Activated naive CD4-positive, alpha-beta T cell treated with anti-CD3 and anti-CD28 coated beads, Interleukin-2, amount 10 ng/mL, durations not matched to agents 7 days and 5 days (primary cell): ENCODE data around the gene PXDC1.
A peak's percentile ranks its signal among the peaks of the same experiment; 100 is the strongest.

Experiments
- CTCF ChIA-PET: fragments of 350-600 bp; sonication (Branson Sonifier 250); formaldehyde crosslinking; loops from one replicate; lab custom pipeline; 2021; ENCODE audit warnings: antibody characterized with exemption; lab: Charles Lee
- DNase-seq: peaks from one replicate; pipeline ENCODE4 v3.0.0-alpha.2; 2020
- H3K27ac Mint-ChIP-seq: one replicate; pipeline ENCODE4 v1.8.0; 2021; ENCODE audit warnings: mild to moderate bottlenecking, moderate library complexity, mixed read lengths
- H3K27me3 Mint-ChIP-seq: one replicate; pipeline ENCODE4 v1.8.0; 2021; ENCODE audit warnings: mild to moderate bottlenecking, mixed read lengths
- H3K36me3 Mint-ChIP-seq: one replicate; pipeline ENCODE4 v1.8.0; 2021; ENCODE audit warnings: mixed read lengths
- H3K4me1 Mint-ChIP-seq: one replicate; pipeline ENCODE4 v1.8.0; 2021; ENCODE audit warnings: mixed read lengths
- H3K4me3 Mint-ChIP-seq: one replicate; pipeline ENCODE4 v1.8.0; 2021; ENCODE audit warnings: mild to moderate bottlenecking, moderate library complexity, mixed read lengths
- H3K9me3 Mint-ChIP-seq: one replicate; pipeline ENCODE4 v1.8.0; 2021; ENCODE audit warnings: mixed read lengths

PXDC1 gene

DNA sequence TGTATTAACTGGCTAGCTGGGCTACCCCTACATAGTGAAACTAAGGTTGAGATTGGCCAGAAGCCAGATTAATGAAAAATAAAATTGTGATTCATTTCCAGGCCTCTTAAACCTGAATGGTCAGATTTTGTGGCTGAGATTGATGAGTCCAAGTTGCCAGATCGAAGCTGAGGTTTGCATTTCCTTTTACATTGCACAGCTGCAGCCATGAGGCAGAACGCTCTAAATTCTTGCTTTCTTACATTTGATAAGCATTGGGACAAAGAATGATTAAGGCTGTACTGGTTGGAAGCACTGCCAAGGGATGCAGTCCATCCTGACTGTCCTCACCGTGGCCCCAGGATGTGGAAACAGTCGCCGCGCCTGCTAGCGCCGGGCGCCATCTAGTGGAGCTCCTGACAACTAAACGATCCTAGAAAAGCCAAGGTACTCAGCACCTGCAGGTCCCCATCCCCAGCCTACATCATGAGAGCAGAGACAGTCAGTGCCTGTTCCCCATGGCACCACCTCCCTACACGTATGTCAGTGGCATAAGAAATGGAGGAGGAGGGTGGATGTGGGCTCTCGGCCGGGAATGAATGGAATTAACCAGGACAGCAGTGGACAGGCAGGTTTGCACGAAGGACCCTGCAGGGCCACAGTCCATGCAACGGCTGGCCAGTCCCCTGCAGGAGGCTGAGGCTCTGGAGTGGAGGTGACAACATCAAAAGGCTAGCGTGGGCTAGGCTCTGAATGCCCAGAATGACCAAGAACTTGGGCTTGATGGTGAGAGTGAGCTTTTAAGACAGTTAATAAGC lies 19.0 kb downstream of the PXDC1 start:
- H3K27ac Mint-ChIP-seq, result no peak overlapping the region
- H3K9me3 Mint-ChIP-seq, result peaks cover 3% of the 10 kb centered on the region
- peaks cover 31% of the 10 kb centered on the region for H3K27me3 Mint-ChIP-seq
- no peaks in the 10 kb centered on the region for H3K36me3 Mint-ChIP-seq
- CTCF ChIA-PET, result interaction anchor here (0.7 to 3.6 kb wide), 22 partner anchors 8 to 616 kb away, joined by 3 to 53 read pairs (median 4); no protein-coding TSS in a partner anchor
- H3K4me1 Mint-ChIP-seq, result no peaks in the 10 kb centered on the region
- DNase-seq, result peak; percentile 76
- no peak overlapping the region for H3K4me3 Mint-ChIP-seq

DNA sequence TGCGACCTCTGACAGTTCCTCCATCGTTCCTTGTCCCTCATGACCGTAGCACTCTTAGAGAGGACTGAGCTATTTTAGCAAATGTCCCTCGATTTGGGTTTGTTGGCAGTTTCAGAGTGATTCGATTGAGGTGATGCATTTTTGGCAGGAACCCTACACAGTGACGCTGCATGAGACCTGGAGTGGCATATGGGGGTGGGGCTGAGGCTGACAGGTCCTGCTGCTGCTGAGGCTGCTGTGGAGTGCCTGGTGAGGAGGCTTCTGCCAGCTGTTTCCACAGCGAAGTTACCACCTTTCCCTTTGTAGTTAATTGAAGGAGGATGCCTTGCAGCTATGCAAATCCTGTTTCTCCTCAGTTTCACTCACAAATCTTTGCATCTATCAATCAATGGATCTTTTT lies 19.8 kb downstream of the PXDC1 start:
- H3K27me3 Mint-ChIP-seq, result peaks cover 28% of the 10 kb centered on the region
- no peak for DNase-seq
- H3K4me1 Mint-ChIP-seq, result no peaks in the 10 kb centered on the region
- no peak overlapping the region for H3K27ac Mint-ChIP-seq
- H3K4me3 Mint-ChIP-seq, result no peak overlapping the region
- CTCF ChIA-PET, result interaction anchor here (0.6 to 3.6 kb wide), 19 partner anchors 9 to 480 kb away, joined by 3 to 53 read pairs (median 4); no protein-coding TSS in a partner anchor
- H3K9me3 Mint-ChIP-seq, result peaks cover 3% of the 10 kb centered on the region
- no peaks in the 10 kb centered on the region for H3K36me3 Mint-ChIP-seq

- H3K27me3 Mint-ChIP-seq, result peaks cover 24% of the 10 kb centered on the region
- H3K36me3 Mint-ChIP-seq, result no peaks in the 10 kb centered on the region
- H3K27ac Mint-ChIP-seq, result no peak overlapping the region
- H3K4me1 Mint-ChIP-seq, result no peaks in the 10 kb centered on the region
- no peak overlapping the region for H3K4me3 Mint-ChIP-seq
- H3K9me3 Mint-ChIP-seq, result peaks cover under 1% of the 10 kb centered on the region
- CTCF ChIA-PET, result interaction anchor here (0.6 kb wide), 1 partner anchor 412 kb away, joined by 3 read pairs; no protein-coding TSS in a partner anchor
- DNase-seq, result no peak
These were observed 21.7 kb downstream of the PXDC1 start for GRCh38 chr6:3729603-3730344.

DNA sequence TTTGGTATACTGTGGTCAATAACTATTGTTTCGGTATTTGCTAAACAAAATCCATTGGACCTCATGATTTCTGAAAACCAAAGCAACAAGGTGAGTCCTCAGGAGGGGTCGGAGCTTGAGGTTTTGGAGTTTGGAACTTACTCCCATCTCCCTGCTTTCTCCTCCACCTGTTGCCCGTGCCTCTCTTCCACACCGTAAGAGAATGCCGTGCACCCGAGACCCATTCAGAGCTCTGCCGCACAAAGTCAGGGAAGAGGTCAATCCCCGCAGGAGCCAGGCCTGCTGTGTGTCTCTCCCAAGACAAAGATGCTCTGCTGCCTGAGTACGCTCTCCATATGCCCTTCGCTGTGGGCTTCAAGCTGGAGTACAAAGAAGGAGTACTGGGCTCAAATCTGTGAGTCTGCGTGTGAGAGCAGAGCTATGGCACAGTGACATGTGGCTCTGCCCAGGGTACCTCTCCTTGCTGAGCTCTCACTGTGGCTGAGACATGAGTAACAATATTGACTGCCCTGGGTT lies 23.9 kb downstream of the PXDC1 start:
- H3K36me3 Mint-ChIP-seq, result no peaks in the 10 kb centered on the region
- no peaks in the 10 kb centered on the region for H3K4me1 Mint-ChIP-seq
- CTCF ChIA-PET, result no interaction called here
- H3K27me3 Mint-ChIP-seq, result peaks cover 18% of the 10 kb centered on the region
- no peak overlapping the region for H3K27ac Mint-ChIP-seq
- no peak overlapping the region for H3K4me3 Mint-ChIP-seq
- no peak for DNase-seq
- no peaks in the 10 kb centered on the region for H3K9me3 Mint-ChIP-seq

GRCh38 chr6:3727036-3727435 lies 24.5 kb downstream of the PXDC1 start:
- no peaks in the 10 kb centered on the region for H3K9me3 Mint-ChIP-seq
- H3K27me3 Mint-ChIP-seq, result peaks cover 11% of the 10 kb centered on the region
- no peak overlapping the region for H3K27ac Mint-ChIP-seq
- H3K4me3 Mint-ChIP-seq, result no peak overlapping the region
- H3K36me3 Mint-ChIP-seq, result no peaks in the 10 kb centered on the region
- CTCF ChIA-PET, result no interaction called here
- H3K4me1 Mint-ChIP-seq, result peaks cover 3% of the 10 kb centered on the region
- no peak for DNase-seq

- H3K4me3 Mint-ChIP-seq, result no peak overlapping the region
- CTCF ChIA-PET, result no interaction called here
- H3K36me3 Mint-ChIP-seq, result no peaks in the 10 kb centered on the region
- peaks cover 5% of the 10 kb centered on the region for H3K27me3 Mint-ChIP-seq
- H3K9me3 Mint-ChIP-seq, result no peaks in the 10 kb centered on the region
- peaks cover 4% of the 10 kb centered on the region for H3K4me1 Mint-ChIP-seq
- no peak overlapping the region for H3K27ac Mint-ChIP-seq
- no peak for DNase-seq
These were observed 25.1 kb downstream of the PXDC1 start for GRCh38 chr6:3726421-3726820.

DNA sequence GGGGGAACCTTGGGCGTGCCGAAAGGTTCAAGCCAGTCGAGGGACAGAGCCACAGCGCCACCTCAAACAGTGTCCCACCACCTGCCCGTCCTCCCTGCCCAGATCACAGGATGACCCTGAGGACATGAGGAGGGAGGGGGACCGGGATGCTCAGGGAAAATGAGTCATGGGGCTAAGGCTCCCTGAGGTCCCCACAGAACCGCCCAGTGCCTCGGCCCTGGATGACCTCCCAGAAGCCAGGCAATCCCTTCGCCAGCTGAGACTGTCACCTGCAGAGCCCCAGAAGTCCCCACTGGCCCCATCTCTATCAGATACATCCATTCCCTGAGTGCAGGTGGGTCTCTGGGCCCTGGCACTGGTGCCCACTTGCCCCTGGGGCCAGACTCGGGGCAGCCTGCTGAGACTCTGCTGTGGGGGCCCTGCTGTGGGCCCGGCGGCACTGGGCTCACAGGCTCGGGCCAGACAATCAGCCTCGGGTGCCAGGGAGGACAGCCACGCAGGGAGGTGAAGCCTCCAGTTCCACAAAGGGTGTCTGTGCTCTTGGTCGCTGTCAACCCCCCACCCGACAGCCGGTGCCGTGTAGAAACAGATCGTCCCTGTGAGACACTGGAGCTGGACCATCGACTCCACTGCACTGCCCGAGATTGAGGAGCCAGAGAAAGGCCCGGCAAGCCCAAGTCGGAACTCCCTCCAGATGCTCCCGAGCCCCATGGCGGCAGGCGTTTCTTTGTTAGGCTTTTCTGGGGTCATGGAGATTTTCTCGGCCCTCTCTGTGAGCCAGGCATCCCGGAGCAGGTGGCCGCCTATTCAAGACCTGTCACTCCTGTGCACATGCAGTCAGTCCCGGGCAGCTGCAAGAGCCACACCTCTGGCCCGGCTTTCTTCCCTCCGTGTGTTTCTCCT lies 26.1 kb downstream of the PXDC1 start:
- no peak for DNase-seq
- Mint-ChIP-seq H3K27me3 (peaks cover 4% of the 10 kb centered on the region), H3K9me3 (no peaks in the 10 kb centered on the region), H3K4me1 (peaks cover 4% of the 10 kb centered on the region), H3K36me3 (no peaks in the 10 kb centered on the region), H3K4me3 (no peak overlapping the region), H3K27ac (no peak overlapping the region)
- CTCF ChIA-PET, result no interaction called here

DNA sequence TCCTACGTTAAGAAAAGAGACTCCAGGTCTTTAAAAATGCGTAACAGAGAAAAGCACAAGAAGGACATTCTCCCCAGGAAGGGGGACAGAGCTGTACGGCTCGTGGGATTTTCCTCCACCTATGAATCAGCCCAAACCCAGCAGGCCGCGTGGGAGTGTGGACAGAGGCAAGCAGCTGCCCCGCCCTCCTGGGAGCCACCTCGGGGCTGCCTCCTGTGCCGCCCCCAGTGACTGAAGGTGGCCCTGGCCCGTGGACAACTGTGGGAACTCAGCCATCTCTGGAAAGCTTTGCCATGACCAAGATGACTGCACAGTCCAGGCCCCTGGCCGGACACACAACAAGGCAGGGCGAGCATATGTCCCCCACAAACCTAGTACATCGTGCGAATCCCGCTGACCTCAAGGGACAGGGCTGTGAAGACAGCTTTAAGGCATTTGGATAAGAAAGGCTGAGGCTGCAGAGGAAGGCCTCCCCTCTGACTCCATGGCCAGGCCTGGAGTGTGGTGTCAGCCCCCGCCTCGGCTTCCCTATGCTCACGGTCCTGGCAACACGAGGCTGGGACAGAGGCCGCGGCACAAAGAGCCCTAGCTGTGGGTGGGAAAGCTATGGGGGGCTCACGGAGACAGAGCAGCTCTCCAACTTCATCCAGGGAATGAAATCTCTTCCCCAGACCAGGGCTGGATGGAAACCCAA lies 26.9 kb downstream of the PXDC1 start:
- no peak for DNase-seq
- Mint-ChIP-seq H3K9me3 (no peaks in the 10 kb centered on the region), H3K27me3 (peaks cover 8% of the 10 kb centered on the region), H3K4me3 (no peak overlapping the region), H3K27ac (no peak overlapping the region), H3K4me1 (peaks cover 4% of the 10 kb centered on the region), H3K36me3 (no peaks in the 10 kb centered on the region)
- CTCF ChIA-PET, result no interaction called here

DNA sequence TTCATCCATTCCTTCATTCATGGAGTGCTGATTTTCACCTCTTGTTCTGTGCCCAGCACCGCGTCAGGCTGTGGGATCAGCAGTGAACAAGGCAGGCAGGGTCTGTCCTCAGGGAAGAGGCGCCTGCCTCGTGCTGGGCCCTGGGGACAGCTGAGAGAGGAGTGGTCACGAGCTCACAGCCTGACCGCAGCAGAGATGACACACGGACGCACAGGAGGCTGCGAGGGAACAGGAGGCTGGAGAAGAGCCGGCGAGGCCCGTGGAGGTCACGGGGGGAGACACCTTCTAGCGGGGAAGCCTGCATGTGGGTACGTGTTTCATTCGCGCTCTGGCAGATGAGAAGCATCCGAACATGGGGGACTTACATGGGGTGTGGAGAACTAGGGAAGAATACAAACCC lies 27.5 kb downstream of the PXDC1 start:
- Mint-ChIP-seq H3K27ac (no peak overlapping the region), H3K9me3 (no peaks in the 10 kb centered on the region), H3K27me3 (peaks cover 8% of the 10 kb centered on the region), H3K36me3 (no peaks in the 10 kb centered on the region), H3K4me3 (no peak overlapping the region), H3K4me1 (peaks cover 4% of the 10 kb centered on the region)
- DNase-seq, result no peak
- CTCF ChIA-PET, result no interaction called here

GRCh38 chr6:3723251-3723650 lies 28.3 kb downstream of the PXDC1 start:
- CTCF ChIA-PET, result interaction anchor here (0.6 kb wide), 2 partner anchors 201 to 343 kb away, joined by 3 read pairs; no protein-coding TSS in a partner anchor
- H3K36me3 Mint-ChIP-seq, result no peaks in the 10 kb centered on the region

DNA sequence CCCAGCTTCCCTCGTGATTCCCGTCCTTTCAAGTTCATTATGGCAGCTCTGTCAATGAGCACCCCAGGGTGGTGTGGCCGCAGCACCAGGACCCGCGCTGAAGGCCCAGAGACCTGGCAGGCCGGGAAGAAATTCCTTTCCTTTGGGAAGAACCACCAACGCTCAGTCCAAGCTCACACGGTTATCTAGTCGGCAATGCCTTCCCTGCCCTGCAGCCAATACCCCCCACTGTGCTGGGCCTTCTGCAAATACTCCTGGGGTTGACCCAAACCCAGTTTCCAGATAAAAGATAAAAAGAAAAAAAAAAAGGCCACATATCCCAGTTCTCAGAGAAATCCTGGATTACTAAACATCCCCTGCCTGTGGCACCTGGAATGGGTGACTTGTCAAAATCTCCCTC lies 28.7 kb downstream of the PXDC1 start:
- Mint-ChIP-seq H3K36me3 (no peaks in the 10 kb centered on the region), H3K9me3 (no peaks in the 10 kb centered on the region), H3K27ac (no peak overlapping the region), H3K27me3 (peaks cover 12% of the 10 kb centered on the region), H3K4me1 (peaks cover 4% of the 10 kb centered on the region), H3K4me3 (no peak overlapping the region)
- no peak for DNase-seq
- CTCF ChIA-PET, result interaction anchor here (0.6 to 1.2 kb wide), 3 partner anchors 9 to 342 kb away, joined by 3 to 4 read pairs (median 3); no protein-coding TSS in a partner anchor

More at GRCh38 chr6:3723251-3723650, 28.3 kb downstream of the PXDC1 start:
- DNase-seq, result no peak
- no peak overlapping the region for H3K4me3 Mint-ChIP-seq
- H3K27me3 Mint-ChIP-seq, result peaks cover 12% of the 10 kb centered on the region
- H3K27ac Mint-ChIP-seq, result no peak overlapping the region
- H3K4me1 Mint-ChIP-seq, result peaks cover 4% of the 10 kb centered on the region
- H3K9me3 Mint-ChIP-seq, result no peaks in the 10 kb centered on the region

DNA sequence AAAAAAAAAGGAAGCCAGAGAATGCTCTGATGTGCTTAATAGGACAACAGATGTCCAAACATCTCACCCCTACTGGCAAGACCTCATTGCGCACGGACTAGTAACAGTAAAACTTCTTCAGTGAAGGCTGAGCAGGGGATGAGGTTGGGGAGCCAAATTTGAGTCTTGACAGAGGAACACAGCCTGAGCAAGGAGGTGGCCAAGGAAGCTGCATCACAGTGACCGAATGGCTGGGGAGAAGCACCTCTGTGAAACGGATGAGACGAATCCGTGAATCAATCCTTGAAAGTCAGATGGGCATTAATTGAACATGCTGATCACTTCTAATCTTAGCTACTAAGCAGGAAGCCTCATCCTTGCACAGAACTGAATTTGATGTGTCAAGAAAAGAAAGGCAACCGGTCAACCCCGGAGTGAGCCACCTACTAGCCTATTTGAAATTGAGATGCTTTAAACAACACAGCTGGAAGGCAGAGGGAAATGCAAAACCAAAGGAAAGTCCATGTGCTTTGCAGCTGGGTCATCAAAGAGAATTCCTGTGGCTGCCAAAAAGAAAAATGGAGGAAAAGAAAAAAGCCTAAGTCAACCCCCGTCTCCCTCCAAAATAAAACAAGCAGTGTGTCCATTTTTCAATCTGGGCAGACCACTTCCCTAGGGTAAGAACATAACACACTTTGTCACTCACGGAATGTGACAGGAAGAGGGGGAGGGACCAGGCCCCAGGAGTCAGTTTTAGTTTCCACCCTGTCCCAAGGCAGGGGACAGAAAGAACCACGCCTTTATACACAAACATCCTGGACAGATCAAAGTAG lies 29.5 kb downstream of the PXDC1 start:
- H3K27me3 Mint-ChIP-seq, result peaks cover 12% of the 10 kb centered on the region
- DNase-seq, result no peak
- CTCF ChIA-PET, result interaction anchor here (1.2 kb wide), 1 partner anchor 10 kb away, joined by 4 read pairs; no protein-coding TSS in a partner anchor
- H3K36me3 Mint-ChIP-seq, result no peaks in the 10 kb centered on the region
- no peak overlapping the region for H3K4me3 Mint-ChIP-seq
- no peak overlapping the region for H3K27ac Mint-ChIP-seq
- peaks cover 4% of the 10 kb centered on the region for H3K4me1 Mint-ChIP-seq
- H3K9me3 Mint-ChIP-seq, result no peaks in the 10 kb centered on the region
